Measurements from ENCODE around the gene SMURF1. TPM values are rescaled to one million over a fixed set of nuclear protein-coding genes. Genes with fewer than 3 reads are reported as not detected.

Gene SMURF1
- total RNA-seq, 1 experiment from 2014 or later = 16.7 TPM

Other genes starting within 250 kb of the SMURF1 start
- gene KPNA7, start 64.0 kb upstream of the SMURF1 start, total RNA-seq (2014; rRNA removed; shearing (Covaris generic); ENCODE audit: low replicate concordance) = not detected in 2 replicates
- not detected in 2 replicates for gene MYH16, start 128.7 kb upstream of the SMURF1 start, total RNA-seq (2014; rRNA removed; shearing (Covaris generic); ENCODE audit: low replicate concordance)
- 36.8 and 39.4 TPM in 2 replicates for gene ARPC1A, start 181.8 kb upstream of the SMURF1 start, total RNA-seq (2014; rRNA removed; shearing (Covaris generic); ENCODE audit: low replicate concordance)
- 146 and 305 TPM in 2 replicates for gene ARPC1B, start 230.6 kb upstream of the SMURF1 start, total RNA-seq (2014; rRNA removed; shearing (Covaris generic); ENCODE audit: low replicate concordance)

All from Karpas-422 (cell line).